ENCODE results near the gene DYNC2LI1.

Gene DYNC2LI1

DNA sequence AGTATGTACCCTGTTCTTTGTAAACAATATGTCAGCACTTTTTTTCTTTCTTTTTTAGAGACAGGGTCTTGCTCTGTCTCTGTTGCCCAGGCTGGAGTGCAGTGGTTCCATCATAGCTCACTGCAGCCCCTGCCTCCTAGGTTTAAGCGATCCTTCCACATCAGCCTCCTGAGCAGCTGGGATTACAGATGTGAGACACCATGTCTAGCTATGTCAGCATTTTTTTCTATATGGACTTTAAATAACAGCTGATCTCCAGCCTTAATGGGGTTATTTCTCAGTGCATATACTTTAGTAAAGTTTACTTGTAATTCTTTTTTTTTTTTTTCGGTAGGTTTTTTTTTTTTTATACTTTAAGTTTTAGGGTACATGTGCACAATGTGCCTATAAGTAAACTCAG, 38.2 kb downstream of the DYNC2LI1 start:
- TF ChIP-seq, protein P1, sequence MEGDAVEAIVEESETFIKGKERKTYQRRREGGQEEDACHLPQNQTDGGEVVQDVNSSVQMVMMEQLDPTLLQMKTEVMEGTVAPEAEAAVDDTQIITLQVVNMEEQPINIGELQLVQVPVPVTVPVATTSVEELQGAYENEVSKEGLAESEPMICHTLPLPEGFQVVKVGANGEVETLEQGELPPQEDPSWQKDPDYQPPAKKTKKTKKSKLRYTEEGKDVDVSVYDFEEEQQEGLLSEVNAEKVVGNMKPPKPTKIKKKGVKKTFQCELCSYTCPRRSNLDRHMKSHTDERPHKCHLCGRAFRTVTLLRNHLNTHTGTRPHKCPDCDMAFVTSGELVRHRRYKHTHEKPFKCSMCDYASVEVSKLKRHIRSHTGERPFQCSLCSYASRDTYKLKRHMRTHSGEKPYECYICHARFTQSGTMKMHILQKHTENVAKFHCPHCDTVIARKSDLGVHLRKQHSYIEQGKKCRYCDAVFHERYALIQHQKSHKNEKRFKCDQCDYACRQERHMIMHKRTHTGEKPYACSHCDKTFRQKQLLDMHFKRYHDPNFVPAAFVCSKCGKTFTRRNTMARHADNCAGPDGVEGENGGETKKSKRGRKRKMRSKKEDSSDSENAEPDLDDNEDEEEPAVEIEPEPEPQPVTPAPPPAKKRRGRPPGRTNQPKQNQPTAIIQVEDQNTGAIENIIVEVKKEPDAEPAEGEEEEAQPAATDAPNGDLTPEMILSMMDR (IDR thresholded peaks at IDR 0.05; ENCODE audit: low read depth, low read length) = no peak
- no peak for DNase-seq (ENCODE audit: extremely low read depth, low read depth)

GRCh38 chr2:43812947-43813346, 39.1 kb downstream of the DYNC2LI1 start:
- TF ChIP-seq, protein P1 (IDR thresholded peaks at IDR 0.05; ENCODE audit: low read depth, low read length) = no peak
- DNase-seq (ENCODE audit: extremely low read depth, low read depth) = no peak

GRCh38 chr2:43814711-43815110, 40.9 kb downstream of the DYNC2LI1 start:
- no peak for DNase-seq (ENCODE audit: extremely low read depth, low read depth)
- TF ChIP-seq, protein P1 (IDR thresholded peaks at IDR 0.05; ENCODE audit: low read depth, low read length) = no peak

GRCh38 chr2:43818761-43819160, 44.9 kb downstream of the DYNC2LI1 start:
- TF ChIP-seq, protein P1 (IDR thresholded peaks at IDR 0.05; ENCODE audit: low read depth, low read length) = no peak
- no peak for DNase-seq (ENCODE audit: extremely low read depth, low read depth)

DNA sequence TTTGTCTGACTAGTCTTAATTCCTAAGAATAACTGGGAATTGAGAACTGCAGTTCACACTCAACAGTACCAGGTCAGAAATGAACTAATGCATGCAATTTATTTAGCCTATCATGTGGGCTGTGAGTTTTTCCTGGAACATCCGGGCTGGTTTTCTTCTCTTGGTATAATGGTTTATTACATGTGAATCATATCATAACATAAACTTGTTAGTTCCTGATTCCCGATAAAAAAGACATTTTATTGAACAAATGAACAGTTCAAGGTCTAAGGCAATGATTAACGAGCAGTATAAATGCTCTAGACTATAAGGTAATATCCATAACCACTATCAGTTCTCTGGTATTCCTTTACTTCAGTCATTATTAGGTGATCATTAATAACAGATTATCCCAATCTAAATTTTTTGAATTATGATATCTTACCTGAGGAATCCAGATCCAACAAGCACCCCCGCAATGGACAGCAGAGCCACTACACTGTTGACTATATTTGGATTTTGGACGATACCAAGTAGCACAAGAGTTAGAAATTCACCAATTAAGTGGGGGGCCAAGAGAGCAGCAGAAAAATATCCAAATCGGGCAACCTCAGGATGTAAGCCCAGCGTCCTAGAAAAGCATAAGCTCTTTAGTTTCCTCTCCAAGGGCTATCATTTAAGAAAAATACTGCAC, 45.8 kb downstream of the DYNC2LI1 start:
- TF ChIP-seq, protein P1 (IDR thresholded peaks at IDR 0.05; ENCODE audit: low read depth, low read length) = no peak

GRCh38 chr2:43822839-43823238, 49.0 kb downstream of the DYNC2LI1 start:
- TF ChIP-seq, protein P1 (IDR thresholded peaks at IDR 0.05; ENCODE audit: low read depth, low read length) = no peak
- no peak for DNase-seq (ENCODE audit: extremely low read depth, low read depth)

More for the DNA sequence above, 45.8 kb downstream of the DYNC2LI1 start:
- no peak for DNase-seq (ENCODE audit: extremely low read depth, low read depth)

- TF ChIP-seq, protein P1 (IDR thresholded peaks at IDR 0.05; ENCODE audit: low read depth, low read length) = no peak
- DNase-seq (ENCODE audit: extremely low read depth, low read depth) = no peak
Observed at GRCh38 chr2:43823751-43824150, 49.9 kb downstream of the DYNC2LI1 start.

Measured in AG09319 (cell line).